HG02623 (cell line): ENCODE measurements around the gene CCDC27.

Source experiments
- ATAC-seq: cut with Tn5 transposase; IDR thresholded peaks from one replicate; pipeline ENCODE4 v1.9.1; 2021; ENCODE audit warnings: moderate library complexity; ENCODE audit not compliant: unreplicated experiment

The CCDC27 gene

GRCh38 chr1:3774276-3774945 lies 22.2 kb downstream of the CCDC27 start:
- no peak for ATAC-seq

- ATAC-seq: no peak
Observed at GRCh38 chr1:3774946-3775489, 22.8 kb downstream of the CCDC27 start.

- no peak for ATAC-seq
Observed at GRCh38 chr1:3775490-3776230, 23.4 kb downstream of the CCDC27 start.

- no peak for ATAC-seq
Observed at GRCh38 chr1:3776231-3776961, 24.1 kb downstream of the CCDC27 start.

- ATAC-seq: no peak
Observed at GRCh38 chr1:3777078-3777547, 24.9 kb downstream of the CCDC27 start.

GRCh38 chr1:3777647-3778589 lies 25.7 kb downstream of the CCDC27 start:
- ATAC-seq: no peak

GRCh38 chr1:3778590-3779264 lies 26.5 kb downstream of the CCDC27 start:
- no peak for ATAC-seq

GRCh38 chr1:3779265-3779911 lies 27.1 kb downstream of the CCDC27 start:
- no peak for ATAC-seq

- ATAC-seq: no peak
Observed at GRCh38 chr1:3779912-3780416, 27.7 kb downstream of the CCDC27 start.

GRCh38 chr1:3780901-3781300 lies 28.7 kb downstream of the CCDC27 start:
- ATAC-seq: no peak

- ATAC-seq: no peak
Observed at GRCh38 chr1:3783651-3784474, 31.6 kb downstream of the CCDC27 start.

- ATAC-seq: no peak
Observed at GRCh38 chr1:3785045-3785444, 32.8 kb downstream of the CCDC27 start.

- no peak for ATAC-seq
Observed at GRCh38 chr1:3785456-3786157, 33.4 kb downstream of the CCDC27 start.

GRCh38 chr1:3786468-3787348 lies 34.5 kb downstream of the CCDC27 start:
- no peak for ATAC-seq

GRCh38 chr1:3787349-3787715 lies 35.1 kb downstream of the CCDC27 start:
- ATAC-seq: no peak

- ATAC-seq: no peak
Observed at GRCh38 chr1:3787745-3788605, 35.7 kb downstream of the CCDC27 start.
